NCI-H774 (cell line): Measurements from ENCODE around the gene CPLX1.

Source experiments
- DNase-seq: peaks from one replicate; lab custom pipeline; 2025; lab: John Stamatoyannopoulos, UW

Gene CPLX1

GRCh38 chr4:825971-826330 lies at the start of gene CPLX1:
CPLX1 (minus strand) TSS chr4:826129; CDS start chr4:824522, 1,607 bp downstream.
- DNase-seq, result peak; percentile 57

- no peak for DNase-seq
Observed at GRCh38 chr4:874971-875817, 49.3 kb upstream of the CPLX1 start.

DNA sequence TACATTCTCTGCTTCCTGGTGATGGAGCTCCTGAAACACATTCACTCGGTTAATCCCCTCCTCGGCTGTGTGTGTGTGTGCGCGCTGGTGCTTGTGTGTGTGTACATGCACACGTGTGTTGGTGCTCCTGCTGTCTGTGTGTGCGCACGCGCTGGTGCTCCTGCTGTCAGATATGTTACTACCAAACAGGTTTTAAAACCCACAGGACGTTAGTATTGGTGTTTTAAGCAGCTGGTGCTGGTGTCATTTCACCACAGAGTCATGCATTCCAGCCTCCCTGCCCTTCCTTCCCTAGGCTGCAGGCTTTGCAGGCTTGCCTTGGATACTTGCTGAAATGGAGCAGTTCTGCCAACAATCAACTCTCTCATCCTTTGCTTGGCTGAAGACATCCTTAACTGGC lies 48.1 kb upstream of the CPLX1 start:
- no peak for DNase-seq

DNA sequence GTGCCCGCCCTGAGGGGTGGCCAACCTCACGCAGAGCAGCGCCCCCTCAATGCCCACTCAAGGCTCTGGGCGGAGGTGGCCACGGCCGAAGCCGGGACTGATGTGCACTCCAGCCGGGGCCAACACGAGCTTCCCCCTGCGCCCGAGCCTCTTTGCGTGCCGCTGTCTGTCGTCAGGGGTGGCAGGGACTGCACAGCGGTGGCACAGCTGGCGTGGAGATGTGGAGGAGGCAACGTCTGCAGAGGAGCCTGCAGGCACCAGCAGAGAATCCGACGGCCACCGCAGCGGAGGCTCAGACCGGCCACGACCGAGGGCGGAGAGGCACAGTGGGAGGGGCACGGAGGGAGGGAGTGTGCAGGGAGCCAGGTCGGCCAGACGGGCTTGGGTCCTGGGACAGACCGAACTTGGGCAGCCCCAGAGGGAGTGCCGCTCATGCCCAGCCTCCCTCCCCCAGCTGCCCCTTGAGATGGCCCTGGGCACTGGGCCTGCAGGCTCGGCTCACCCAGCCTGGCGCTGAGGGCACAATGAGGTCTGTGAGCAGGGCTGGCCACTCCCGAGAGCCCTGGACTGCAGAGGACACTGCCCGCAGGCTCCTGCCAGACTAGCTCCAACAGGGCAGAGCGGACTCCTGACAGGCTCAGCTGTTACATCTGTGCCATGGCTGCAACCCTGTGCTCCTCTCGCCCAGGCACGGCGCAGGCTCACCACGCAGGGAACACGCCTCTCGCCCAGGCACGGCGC lies 46.5 kb upstream of the CPLX1 start:
- DNase-seq, result no peak

- DNase-seq, result no peak
Observed at GRCh38 chr4:871484-871883, 45.6 kb upstream of the CPLX1 start.

DNA sequence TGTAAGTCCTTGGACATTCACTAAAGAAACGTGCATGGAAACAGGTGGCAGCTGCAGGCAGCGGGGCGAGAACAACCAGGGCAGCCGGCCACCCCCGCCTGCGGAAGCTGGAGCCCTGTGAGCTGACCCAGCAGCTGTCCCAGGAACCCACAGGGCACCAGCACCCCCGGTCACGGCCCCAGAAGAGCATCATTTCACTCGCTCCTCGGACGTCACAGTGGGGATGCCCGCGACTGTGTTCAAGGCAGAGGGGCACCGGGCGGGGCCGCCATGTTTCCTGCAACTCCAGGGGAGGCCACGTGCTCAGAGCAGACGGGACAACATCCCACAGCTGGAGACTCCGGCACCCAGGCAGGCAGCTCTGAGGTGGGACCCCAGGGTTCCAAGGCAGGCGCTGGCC lies 45.0 kb upstream of the CPLX1 start:
- DNase-seq, result no peak

DNA sequence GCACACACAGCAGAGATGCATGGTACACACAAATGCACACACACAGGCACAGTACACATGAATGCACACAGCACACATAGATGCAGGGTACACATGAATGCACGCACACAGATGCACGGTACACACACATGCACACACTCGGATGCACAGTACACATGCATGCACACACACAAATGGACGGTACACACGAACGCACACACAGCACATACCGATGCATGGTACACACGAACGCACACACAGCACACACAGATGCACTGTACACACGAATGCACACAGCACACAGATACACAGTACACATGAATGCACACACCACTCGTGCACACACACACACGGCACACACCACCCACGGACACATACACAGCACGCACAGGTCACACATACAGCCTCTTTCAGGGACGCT lies 43.8 kb upstream of the CPLX1 start:
- no peak for DNase-seq

DNA sequence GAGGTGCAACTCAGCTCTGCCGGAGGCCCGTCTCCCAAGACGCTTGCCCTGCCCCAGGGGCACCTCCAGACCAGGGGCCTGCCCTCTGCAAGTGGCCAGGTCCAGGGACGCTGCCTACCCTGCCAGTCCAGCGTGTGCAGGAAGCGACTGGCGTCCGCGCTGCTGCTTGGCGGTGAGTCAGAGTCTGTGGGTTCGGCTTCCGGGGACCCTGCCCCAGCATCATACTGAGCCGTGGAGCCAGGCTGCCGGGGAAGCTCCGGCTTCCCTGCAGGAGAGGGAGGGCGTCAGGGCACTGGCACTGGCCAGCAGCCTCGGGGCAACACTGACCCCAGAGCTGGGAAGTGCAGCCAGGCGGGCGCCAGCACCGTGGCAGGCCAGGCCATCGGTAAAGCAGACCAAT lies 42.5 kb upstream of the CPLX1 start:
- no peak for DNase-seq

GRCh38 chr4:867526-868250 lies 41.8 kb upstream of the CPLX1 start:
- no peak for DNase-seq

DNA sequence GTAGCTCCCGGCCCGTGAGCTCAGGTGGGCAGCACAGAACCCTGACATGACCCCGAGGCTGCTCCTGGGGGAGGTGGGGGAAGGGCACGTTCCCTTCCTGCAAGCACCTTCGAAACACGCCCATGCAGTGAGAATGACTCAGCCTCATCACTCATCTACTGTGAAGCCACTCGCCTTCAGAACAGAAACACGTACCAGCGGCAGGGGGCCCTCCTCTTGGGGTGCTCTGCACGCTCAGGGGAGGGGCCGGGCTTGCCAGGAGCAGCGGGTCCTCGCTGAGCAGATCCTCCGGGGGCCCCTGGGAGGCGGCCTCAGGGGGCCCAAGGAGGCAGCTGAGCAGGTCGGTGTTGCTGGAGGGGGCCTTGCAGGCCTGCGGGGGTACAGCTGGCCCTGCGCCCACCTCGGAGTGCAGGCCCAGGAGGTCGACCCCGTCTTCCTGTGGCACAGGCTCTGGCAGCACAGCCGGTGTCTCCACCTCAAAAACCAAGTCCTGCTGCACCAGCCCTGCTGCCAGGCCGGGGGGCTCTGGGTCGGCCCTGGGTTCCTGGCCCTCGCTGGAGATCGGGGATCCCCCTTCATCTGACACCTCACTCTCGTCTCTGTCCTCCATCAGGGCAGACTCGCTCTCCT lies 40.9 kb upstream of the CPLX1 start:
- DNase-seq, result no peak

- DNase-seq, result no peak
Observed at GRCh38 chr4:866068-866760, 40.3 kb upstream of the CPLX1 start.

DNA sequence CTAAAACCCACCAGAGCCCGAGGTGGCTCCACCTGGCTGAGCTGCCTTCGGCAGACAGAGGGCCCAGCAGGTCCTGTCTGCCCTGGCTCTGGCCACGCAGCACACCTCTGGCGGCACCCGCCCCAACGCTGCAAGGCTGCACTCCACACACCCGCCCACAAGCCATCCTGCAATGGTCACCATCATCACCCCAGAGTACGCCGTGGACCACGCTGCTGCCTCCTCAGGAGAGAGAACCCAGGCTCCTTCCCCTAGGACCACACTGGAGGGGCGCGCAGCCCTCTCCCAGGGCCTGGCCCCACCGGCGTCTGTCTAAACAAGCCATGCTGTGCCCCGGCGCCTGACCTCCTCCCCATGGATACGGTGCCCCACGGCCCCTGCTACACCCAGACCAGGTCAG lies 39.6 kb upstream of the CPLX1 start:
- DNase-seq, result no peak

- DNase-seq, result no peak
Observed at GRCh38 chr4:865121-865465, 39.2 kb upstream of the CPLX1 start.

DNA sequence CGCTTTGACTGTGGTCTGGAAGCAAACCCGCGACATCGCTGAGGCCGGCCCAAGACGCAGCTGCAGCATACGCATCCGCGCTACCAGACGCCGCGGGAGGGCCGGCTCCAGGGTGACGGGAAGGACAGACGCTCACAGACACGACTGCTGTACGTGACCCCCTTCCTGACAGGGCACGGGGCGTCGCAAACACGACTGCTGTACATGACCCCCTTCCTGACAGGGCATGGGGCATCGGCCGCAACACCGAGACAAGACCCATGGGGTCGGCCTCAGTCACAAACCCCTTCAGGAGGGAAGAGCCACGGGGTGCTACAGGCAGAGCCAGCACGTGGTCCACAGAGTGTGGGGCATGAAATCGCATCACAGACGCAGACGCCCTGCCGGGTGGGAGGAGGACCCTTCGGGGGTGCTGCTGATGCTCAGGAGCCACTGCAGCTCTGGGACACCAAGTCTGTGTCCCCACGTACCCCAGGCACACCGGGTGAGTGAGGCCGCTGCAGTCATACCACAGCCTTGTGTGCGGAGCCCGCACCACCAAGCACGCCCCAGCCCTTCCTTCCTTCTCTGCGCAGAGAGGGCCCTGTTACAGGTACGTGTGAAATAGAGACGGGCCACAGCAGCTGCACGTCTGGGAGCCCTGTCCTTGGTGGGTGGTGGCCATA lies 38.7 kb upstream of the CPLX1 start:
- no peak for DNase-seq

DNA sequence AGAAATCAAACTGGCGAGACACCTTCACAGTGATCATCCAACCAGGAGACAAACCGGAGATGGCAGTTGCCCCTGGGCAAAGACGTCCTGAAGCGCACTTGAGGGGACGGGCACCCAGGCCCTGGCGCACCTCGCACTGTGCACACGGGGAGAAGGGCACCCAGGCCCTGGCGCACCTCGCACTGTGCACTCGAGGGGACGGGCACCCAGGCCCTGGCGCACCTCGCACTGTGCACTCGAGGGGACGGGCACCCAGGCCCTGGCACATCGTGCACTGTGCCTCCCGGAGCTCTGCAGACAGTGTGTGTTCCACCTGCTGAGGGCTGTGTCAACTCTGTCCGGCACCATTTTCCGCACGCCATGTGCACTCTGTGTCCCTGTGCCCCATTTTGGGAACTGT lies 34.6 kb upstream of the CPLX1 start:
- DNase-seq, result no peak

DNA sequence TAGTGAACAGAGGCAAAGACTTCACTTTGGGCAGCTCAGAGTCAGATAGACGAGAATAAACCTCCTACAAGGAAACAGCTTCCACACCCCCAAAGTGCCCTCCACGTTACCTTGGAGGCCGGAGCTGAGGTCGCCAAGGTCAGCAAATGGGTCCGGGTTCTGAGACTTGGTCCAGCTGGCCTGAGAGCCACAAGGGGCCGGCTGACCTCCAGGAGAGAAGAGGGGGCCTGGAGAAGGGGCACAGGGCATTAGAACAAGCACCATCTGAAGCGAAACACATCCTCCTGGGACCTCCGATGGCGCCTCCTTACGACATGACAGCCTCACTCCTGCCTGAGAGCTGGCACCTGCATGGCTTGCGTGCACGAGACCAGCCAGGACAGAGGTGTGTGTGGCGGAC lies 33.6 kb upstream of the CPLX1 start:
- DNase-seq, result no peak

GRCh38 chr4:858831-859451 lies 33.0 kb upstream of the CPLX1 start:
- DNase-seq, result no peak

DNA sequence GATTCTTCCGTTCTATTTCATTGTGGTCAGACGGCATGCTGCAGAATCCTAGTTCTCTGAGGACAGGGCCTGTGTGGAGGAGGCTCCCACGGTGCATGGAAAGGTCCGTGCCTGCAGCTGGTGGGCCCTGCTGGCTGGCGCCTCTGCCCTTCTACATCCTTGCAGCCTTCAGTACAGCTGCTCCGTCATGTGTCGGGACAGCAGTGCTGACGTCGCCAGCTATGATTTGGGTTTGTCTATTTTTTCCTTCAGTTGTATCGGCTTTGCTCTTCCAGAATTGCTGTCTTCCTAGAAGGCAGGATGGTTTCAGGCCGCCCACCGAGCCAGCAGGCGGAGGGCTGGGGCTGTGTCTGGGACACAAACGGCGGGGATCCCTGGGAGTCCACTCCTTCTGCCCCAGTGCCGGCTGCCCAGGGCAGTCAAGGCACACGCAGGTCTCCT lies 32.1 kb upstream of the CPLX1 start:
- DNase-seq, result no peak

DNA sequence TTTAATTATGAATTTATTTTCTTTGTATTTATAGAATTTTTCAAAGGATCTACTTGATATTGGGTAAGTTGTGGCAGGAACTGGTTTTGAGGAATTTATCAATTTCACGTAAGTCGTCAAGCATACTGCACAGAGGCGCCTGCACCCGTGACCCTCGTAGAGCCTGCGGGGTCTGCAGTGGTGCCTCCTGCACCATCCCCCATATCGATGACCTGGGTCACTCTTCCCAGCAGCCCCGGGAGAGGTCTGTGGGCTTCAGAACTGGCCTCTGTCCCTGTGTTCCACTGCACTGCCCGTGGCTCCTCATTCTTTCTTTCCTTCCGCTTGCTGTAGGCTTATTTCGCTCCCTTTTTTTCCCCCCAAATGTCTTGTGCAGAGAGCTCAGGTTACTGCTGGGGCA lies 31.5 kb upstream of the CPLX1 start:
- no peak for DNase-seq

GRCh38 chr4:856225-856901 lies 30.4 kb upstream of the CPLX1 start:
- DNase-seq, result no peak
